Erythroblast (primary cell): Measurements from ENCODE around the gene APP.

Source experiments
- DNase-seq, 2 experiments: peaks; one replicate each; lab custom pipeline; 2025; lab: John Stamatoyannopoulos, UW
- GATA1 ChIP-seq: IDR thresholded peaks from 2 replicates; pipeline ENCODE4 v1.6.1; 2011; ENCODE audit warnings: low read depth, mild to moderate bottlenecking, control low read depth, low read length, moderate library complexity
- POLR2A ChIP-seq: IDR thresholded peaks from 2 replicates; pipeline ENCODE4 v1.6.1; 2011; ENCODE audit warnings: mild to moderate bottlenecking, low read length

Gene APP

GRCh38 chr21:25980710-25981109 lies 189.9 kb downstream of the APP start:
- TF ChIP-seq POLR2A (no peak), GATA1 (no peak)
- no peak for DNase-seq

DNA sequence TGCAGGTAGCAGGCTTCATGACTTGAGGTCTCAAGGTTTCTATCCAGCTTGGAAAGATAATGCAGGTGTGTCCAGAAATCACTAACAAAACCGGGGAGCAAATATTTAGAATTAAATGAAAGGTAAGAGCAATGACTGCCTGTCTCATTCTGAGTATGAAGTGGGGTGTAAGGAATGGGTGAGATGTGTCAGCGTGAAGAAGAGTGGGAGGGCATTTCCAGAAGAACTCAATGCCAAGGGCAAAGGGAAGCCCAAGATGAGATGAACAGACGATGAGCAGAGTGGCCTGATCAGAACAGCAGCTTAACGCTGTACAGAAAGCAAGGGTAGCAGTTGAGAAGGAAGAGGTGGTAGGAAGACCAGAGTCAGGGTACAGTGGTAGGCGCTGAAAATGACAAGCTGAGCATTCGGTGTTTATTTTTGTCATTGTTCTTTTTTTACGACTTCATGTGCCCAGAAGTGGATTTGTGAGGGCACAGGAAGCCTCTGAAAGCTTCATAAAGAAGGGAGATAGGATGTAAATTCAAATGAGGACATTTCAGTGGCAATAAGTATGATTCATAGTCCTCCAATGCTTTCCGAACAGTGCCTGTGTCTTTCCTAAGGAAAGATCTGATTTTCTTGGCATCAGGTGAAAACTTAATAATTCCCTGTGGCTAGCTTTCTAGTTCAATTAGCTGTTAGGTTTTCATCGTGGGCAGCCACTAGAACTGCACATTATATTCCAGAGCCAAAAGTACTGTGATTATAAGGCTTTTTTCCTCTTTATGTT lies 190.5 kb downstream of the APP start:
- DNase-seq = no peak

DNA sequence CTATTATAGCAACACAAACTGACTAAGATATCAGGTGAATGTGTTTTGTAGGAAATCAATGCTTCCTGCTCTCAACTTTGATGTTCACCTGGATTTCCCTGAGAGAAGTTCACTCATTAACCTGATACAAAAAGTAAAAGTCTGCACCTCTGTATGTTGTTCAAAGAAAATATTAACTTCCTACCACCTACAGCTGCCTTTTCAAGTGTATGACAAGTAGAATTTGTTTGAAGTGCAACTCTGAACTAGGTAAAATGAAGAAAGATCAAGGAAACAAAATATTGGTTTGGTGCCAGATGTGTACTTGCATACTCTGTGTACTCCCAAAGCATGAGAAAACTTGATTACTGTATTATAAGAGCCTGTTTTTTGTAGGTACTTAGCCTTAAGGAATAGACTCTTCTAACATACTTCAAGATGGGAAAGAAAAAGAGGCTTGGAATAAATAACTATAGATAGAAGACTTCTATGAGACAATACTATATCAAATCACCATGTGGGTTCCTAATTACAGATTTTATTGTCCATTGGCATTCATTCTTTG lies 193.4 kb downstream of the APP start:
- TF ChIP-seq GATA1 (no peak), POLR2A (no peak)
- DNase-seq = no peak

More for the DNA sequence above, 190.5 kb downstream of the APP start:
- TF ChIP-seq GATA1 (no peak), POLR2A (no peak)

- TF ChIP-seq GATA1 (no peak), POLR2A (no peak)
These were observed 195.6 kb downstream of the APP start for GRCh38 chr21:25974964-25975363.

GRCh38 chr21:25970254-25970930 lies 200.2 kb downstream of the APP start:
- TF ChIP-seq GATA1 = no peak
- no peak for TF ChIP-seq POLR2A
- DNase-seq = no peak

More at GRCh38 chr21:25974964-25975363, 195.6 kb downstream of the APP start:
- DNase-seq = no peak

DNA sequence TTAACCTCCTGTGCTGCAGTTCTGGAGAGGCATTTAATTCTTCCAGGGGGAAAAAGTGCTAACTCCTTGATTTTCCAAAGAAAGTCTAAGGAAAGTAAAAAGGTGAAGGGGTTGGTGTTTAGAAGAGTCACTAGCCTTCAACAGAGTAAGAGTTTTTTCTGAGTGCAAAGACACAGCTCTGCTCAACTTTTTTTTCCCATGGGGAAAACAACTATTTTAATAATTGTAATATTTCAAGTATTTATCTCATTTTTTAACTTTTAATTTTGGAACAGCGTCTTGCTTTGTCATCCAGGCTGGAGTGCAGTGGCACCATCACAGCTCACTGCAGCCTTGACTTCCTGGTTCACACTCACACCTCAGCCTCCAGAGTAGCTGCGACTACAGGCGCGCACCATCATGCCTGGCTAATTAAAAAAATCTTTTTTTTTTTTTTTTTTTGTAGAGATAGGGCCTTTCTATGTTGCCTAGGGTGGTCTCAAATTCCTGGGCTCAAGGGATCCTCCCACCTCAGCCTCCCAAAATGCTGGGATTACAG lies 202.6 kb downstream of the APP start:
- no peak for DNase-seq
- TF ChIP-seq GATA1 (no peak), POLR2A (no peak)

DNA sequence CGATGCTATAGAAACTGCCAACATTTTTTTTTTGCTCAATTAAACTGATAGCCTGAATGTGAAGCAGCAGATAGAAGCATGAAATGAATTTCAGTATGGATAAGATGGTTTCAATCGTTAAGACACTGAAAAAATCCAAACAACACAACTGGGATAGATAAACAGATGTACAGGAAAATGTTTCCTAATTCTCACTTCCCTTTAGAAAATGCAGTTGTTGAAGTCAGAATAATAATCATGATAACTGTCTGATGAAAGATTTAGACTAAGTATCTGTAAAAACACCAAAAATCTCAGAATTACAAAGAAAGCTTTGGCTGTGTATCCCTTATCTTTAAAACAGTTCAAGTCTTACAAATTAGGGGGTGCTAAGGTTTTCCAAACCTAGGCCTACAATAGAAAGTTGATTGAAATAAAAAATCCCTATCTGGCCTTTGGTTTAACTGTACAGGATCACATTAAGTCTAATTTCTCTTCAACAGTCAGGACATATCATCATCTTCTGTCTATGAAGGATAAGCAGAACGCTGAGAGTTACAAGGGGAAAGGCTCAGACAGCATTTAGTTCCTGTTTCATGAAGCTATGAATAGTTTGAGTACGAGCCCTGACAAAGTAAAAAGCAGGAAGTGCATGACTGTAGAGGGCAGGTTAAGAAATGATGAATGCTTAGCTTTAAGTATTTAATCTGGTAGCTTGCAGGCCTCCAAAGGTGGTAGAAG lies 203.2 kb downstream of the APP start:
- no peak for DNase-seq
- TF ChIP-seq POLR2A = no peak
- no peak for TF ChIP-seq GATA1

GRCh38 chr21:25965951-25966707 lies 204.4 kb downstream of the APP start:
- TF ChIP-seq POLR2A (no peak), GATA1 (no peak)
- DNase-seq = no peak

- TF ChIP-seq POLR2A (no peak), GATA1 (no peak)
These were observed 205.6 kb downstream of the APP start for GRCh38 chr21:25964926-25965325.

GRCh38 chr21:25964015-25964414 lies 206.6 kb downstream of the APP start:
- DNase-seq = no peak
- TF ChIP-seq POLR2A (no peak), GATA1 (no peak)

More at GRCh38 chr21:25964926-25965325, 205.6 kb downstream of the APP start:
- DNase-seq = no peak

DNA sequence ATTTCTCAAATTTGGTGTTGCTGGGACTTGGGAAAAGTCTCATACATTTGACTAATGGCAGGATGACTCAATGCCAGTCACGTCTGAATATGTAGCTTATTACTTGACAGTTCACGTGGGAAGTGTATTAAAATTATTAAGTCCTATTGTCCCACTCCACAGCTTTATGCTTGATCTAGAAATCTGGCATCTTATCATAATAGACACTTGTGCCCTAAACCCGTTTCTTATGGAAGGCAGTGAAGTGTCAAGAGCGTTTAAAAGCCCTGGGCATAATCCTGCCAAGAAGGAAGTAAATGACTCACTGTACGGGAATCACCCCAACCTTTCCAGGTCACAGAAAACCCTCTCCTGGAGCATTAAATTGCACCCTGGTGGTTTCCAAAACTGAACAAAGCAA lies 207.4 kb downstream of the APP start:
- no peak for DNase-seq
- TF ChIP-seq POLR2A = no peak
- TF ChIP-seq GATA1 = no peak

- DNase-seq = no peak
These were observed 209.5 kb downstream of the APP start for GRCh38 chr21:25961042-25961441.

More at GRCh38 chr21:25961042-25961441, 209.5 kb downstream of the APP start:
- TF ChIP-seq POLR2A (no peak), GATA1 (no peak)
